Measurements from ENCODE around the gene LDB2.
"Not testable (repeated sequence)": the region's sequence is repeated elsewhere in the genome, so short reads cannot be mapped to it uniquely, and the experiment has no call there.

The LDB2 gene

GRCh38 chr4:16659694-16660093 lies 238.8 kb downstream of the LDB2 start:
- DNase-seq (ENCODE audit: low read depth in 3 of 3, low spot score in 1 of 3) = no peak

GRCh38 chr4:16659079-16659478 lies 239.4 kb downstream of the LDB2 start:
- DNase-seq (ENCODE audit: low read depth in 3 of 3, low spot score in 1 of 3) = no peak

GRCh38 chr4:16658183-16658582 lies 240.3 kb downstream of the LDB2 start:
- no peak for DNase-seq (ENCODE audit: low read depth in 3 of 3, low spot score in 1 of 3)

GRCh38 chr4:16655111-16655510 lies 243.3 kb downstream of the LDB2 start:
- no peak for DNase-seq (ENCODE audit: low read depth in 3 of 3, low spot score in 1 of 3)

- no peak for DNase-seq (ENCODE audit: low read depth in 3 of 3, low spot score in 1 of 3)
These were observed 245.6 kb downstream of the LDB2 start for GRCh38 chr4:16652732-16653305.

- DNase-seq (ENCODE audit: low read depth in 3 of 3, low spot score in 1 of 3) = no peak
These were observed 252.0 kb downstream of the LDB2 start for GRCh38 chr4:16646459-16646858.

GRCh38 chr4:16643893-16644292 lies 254.6 kb downstream of the LDB2 start:
- no peak for DNase-seq (ENCODE audit: low read depth in 3 of 3, low spot score in 1 of 3)

- DNase-seq (ENCODE audit: low read depth in 3 of 3, low spot score in 1 of 3) = no peak
These were observed 255.5 kb downstream of the LDB2 start for GRCh38 chr4:16642897-16643296.

GRCh38 chr4:16641971-16642370 lies 256.5 kb downstream of the LDB2 start:
- DNase-seq (ENCODE audit: low read depth in 3 of 3, low spot score in 1 of 3) = no peak

- DNase-seq (ENCODE audit: low read depth in 3 of 3, low spot score in 1 of 3) = no peak
These were observed 261.4 kb downstream of the LDB2 start for GRCh38 chr4:16636912-16637630.

GRCh38 chr4:16636304-16636703 lies 262.1 kb downstream of the LDB2 start:
- no peak for DNase-seq (ENCODE audit: low read depth in 3 of 3, low spot score in 1 of 3)

GRCh38 chr4:16629274-16629673 lies 269.2 kb downstream of the LDB2 start:
- not testable (repeated sequence) for DNase-seq (ENCODE audit: low read depth in 3 of 3, low spot score in 1 of 3)

GRCh38 chr4:16628835-16629234 lies 269.6 kb downstream of the LDB2 start:
- not testable (repeated sequence) for DNase-seq (ENCODE audit: low read depth in 3 of 3, low spot score in 1 of 3)

GRCh38 chr4:16627999-16628398 lies 270.4 kb downstream of the LDB2 start:
- no peak for DNase-seq (ENCODE audit: low read depth in 3 of 3, low spot score in 1 of 3)

GRCh38 chr4:16626945-16627344 lies 271.5 kb downstream of the LDB2 start:
- no peak for DNase-seq (ENCODE audit: low read depth in 3 of 3, low spot score in 1 of 3)

- DNase-seq (ENCODE audit: low read depth in 3 of 3, low spot score in 1 of 3) = no peak
These were observed 275.6 kb downstream of the LDB2 start for GRCh38 chr4:16622826-16623225.

GRCh38 chr4:16617435-16617834 lies 281.0 kb downstream of the LDB2 start:
- no peak for DNase-seq (ENCODE audit: low read depth in 3 of 3, low spot score in 1 of 3)

- DNase-seq (ENCODE audit: low read depth in 3 of 3, low spot score in 1 of 3) = no peak
These were observed 281.4 kb downstream of the LDB2 start for GRCh38 chr4:16617011-16617410.

- DNase-seq (ENCODE audit: low read depth in 3 of 3, low spot score in 1 of 3) = no peak
These were observed 289.2 kb downstream of the LDB2 start for GRCh38 chr4:16609170-16609758.

GRCh38 chr4:16608611-16609125 lies 289.8 kb downstream of the LDB2 start:
- no peak for DNase-seq (ENCODE audit: low read depth in 3 of 3, low spot score in 1 of 3)

GRCh38 chr4:16608123-16608522 lies 290.3 kb downstream of the LDB2 start:
- DNase-seq (ENCODE audit: low read depth in 3 of 3, low spot score in 1 of 3) = no peak

All from stimulated activated CD4-positive, alpha-beta T cell treated with anti-CD3 and anti-CD28 coated beads, TNF-alpha, amount 100 ng/mL, for 1 hour (primary cell).